Neural progenitor cell (in vitro differentiated cells): ENCODE measurements around the gene C16orf74. TPM values are rescaled to one million over a fixed set of nuclear protein-coding genes. Genes with fewer than 3 reads are reported as not detected.

Source experiments
- DNase-seq: peaks from one replicate; pipeline ENCODE4 v3.0.0-alpha.2; 2016; ENCODE audit warnings: low spot score
- H2AFZ ChIP-seq: fragments of 200-600 bp; sonication (generic); replicated peaks from 2 replicates; pipeline ENCODE4 v1.6.1; 2016; ENCODE audit warnings: antibody characterized with exemption
- H3F3A ChIP-seq: fragments of 200-600 bp; sonication (generic); 2 replicates; pipeline ENCODE4 v1.6.1; 2016; ENCODE audit warnings: antibody characterized with exemption, low read depth
- H3K27ac ChIP-seq: fragments of 200-600 bp; sonication (generic); 2 replicates; pipeline ENCODE4 v1.5.1; 2016; ENCODE audit warnings: mild to moderate bottlenecking
- H3K27me3 ChIP-seq: fragments of 200-600 bp; sonication (generic); 2 replicates; pipeline ENCODE4 v1.6.1; 2016; ENCODE audit warnings: mild to moderate bottlenecking, moderate library complexity
- H3K36me3 ChIP-seq: fragments of 200-600 bp; sonication (generic); 2 replicates; pipeline ENCODE4 v1.5.1; 2016
- H3K4me1 ChIP-seq: fragments of 200-600 bp; sonication (generic); 2 replicates; pipeline ENCODE4 v1.6.1; 2016; ENCODE audit warnings: mixed run types
- H3K4me2 ChIP-seq: fragments of 200-600 bp; sonication (generic); 2 replicates; pipeline ENCODE4 v1.6.1; 2016
- H3K4me3 ChIP-seq: fragments of 200-600 bp; sonication (generic); 2 replicates; pipeline ENCODE4 v1.5.1; 2016
- H3K79me2 ChIP-seq: fragments of 200-600 bp; sonication (generic); 2 replicates; pipeline ENCODE4 v1.6.1; 2016; ENCODE audit warnings: low read depth
- H3K9ac ChIP-seq: fragments of 200-600 bp; sonication (generic); 2 replicates; pipeline ENCODE4 v1.6.1; 2016
- H3K9me3 ChIP-seq: fragments of 200-600 bp; sonication (generic); 2 replicates; pipeline ENCODE4 v1.5.1; 2016; ENCODE audit warnings: low read depth
- H4K20me1 ChIP-seq: fragments of 200-600 bp; sonication (generic); 2 replicates; pipeline ENCODE4 v1.6.1; 2016; ENCODE audit warnings: low read depth
- H3K27ac Mint-ChIP-seq: 3 replicates; pipeline ENCODE4 v1.8.0; 2021; ENCODE audit warnings: mixed read lengths
- H3K27me3 Mint-ChIP-seq: 2 replicates; pipeline ENCODE4 v1.8.0; 2022; ENCODE audit warnings: low read depth, mild to moderate bottlenecking, inconsistent platforms, moderate library complexity, mixed read lengths; ENCODE audit not compliant: insufficient read depth
- H3K36me3 Mint-ChIP-seq: 3 replicates; pipeline ENCODE4 v1.8.0; 2021; ENCODE audit warnings: mixed read lengths
- H3K4me1 Mint-ChIP-seq: 3 replicates; pipeline ENCODE4 v1.8.0; 2021; ENCODE audit warnings: mixed read lengths
- H3K4me3 Mint-ChIP-seq: 3 replicates; pipeline ENCODE4 v1.8.0; 2021; ENCODE audit warnings: mild to moderate bottlenecking, moderate library complexity, mixed read lengths
- H3K9me3 Mint-ChIP-seq: 3 replicates; pipeline ENCODE4 v1.8.0; 2020; ENCODE audit warnings: mixed read lengths
- EZH2 ChIP-seq: fragments of 200-600 bp; sonication (generic); IDR thresholded peaks from 2 replicates; pipeline ENCODE4 v1.6.1; 2017; ENCODE audit warnings: antibody characterized with exemption, mild to moderate bottlenecking, moderate library complexity
- EZH2phosphoT487 ChIP-seq: fragments of 200-600 bp; sonication (generic); IDR thresholded peaks from 2 replicates; pipeline ENCODE4 v1.6.1; 2017; ENCODE audit warnings: antibody characterized with exemption
- total RNA-seq: library from RNA; depleted of rRNA; stranded (reverse); fragments of >200 nt; gene quantifications from 2 replicates; pipeline ENCODE4 v1.2.3, GENCODE V29; 2015; ENCODE audit warnings: low replicate concordance
- TF ChIP-seq, protein P1 (sequence below): fragments of 200-600 bp; sonication (generic); IDR thresholded peaks from 2 replicates; pipeline ENCODE4 v1.5.1; 2017; ENCODE audit warnings: antibody characterized with exemption, mild to moderate bottlenecking

The C16orf74 gene
- total RNA-seq, 1 donor from 2014 or later, result not detected

DNA sequence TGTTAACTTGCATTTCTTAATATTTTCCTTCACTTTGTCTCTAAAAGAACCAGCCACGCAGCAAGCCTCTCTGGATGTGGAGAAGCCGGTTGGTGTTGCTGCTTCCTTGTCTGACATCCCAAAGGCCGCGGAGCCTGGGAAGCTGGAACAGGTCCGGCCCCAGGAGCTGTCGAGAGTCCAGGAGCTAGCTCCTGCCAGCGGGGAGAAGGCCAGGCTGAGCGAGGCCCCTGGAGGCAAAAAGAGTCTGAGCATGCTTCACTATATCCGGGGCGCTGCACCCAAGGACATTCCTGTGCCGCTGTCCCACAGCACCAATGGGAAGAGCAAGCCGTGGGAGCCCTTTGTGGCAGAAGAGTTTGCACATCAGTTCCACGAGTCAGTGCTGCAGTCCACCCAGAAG is 85.0 kb downstream of the C16orf74 start:
- H3K4me1 Mint-ChIP-seq, result peaks cover 20% of the 10 kb centered on the region
- peaks cover 23% of the 10 kb centered on the region for H3F3A ChIP-seq
- H3K27ac Mint-ChIP-seq, result no peak overlapping the region
- no peaks in the 10 kb centered on the region for H3K36me3 ChIP-seq
- H3K79me2 ChIP-seq, result no peaks in the 10 kb centered on the region
- no peak overlapping the region for H3K4me3 ChIP-seq
- no peak overlapping the region for H2AFZ ChIP-seq
- peaks cover 17% of the 10 kb centered on the region for H3K27me3 Mint-ChIP-seq
- DNase-seq, result no peak
- no peak overlapping the region for H3K27ac ChIP-seq
- H3K4me2 ChIP-seq, result no peak overlapping the region
- TF ChIP-seq, protein P1, sequence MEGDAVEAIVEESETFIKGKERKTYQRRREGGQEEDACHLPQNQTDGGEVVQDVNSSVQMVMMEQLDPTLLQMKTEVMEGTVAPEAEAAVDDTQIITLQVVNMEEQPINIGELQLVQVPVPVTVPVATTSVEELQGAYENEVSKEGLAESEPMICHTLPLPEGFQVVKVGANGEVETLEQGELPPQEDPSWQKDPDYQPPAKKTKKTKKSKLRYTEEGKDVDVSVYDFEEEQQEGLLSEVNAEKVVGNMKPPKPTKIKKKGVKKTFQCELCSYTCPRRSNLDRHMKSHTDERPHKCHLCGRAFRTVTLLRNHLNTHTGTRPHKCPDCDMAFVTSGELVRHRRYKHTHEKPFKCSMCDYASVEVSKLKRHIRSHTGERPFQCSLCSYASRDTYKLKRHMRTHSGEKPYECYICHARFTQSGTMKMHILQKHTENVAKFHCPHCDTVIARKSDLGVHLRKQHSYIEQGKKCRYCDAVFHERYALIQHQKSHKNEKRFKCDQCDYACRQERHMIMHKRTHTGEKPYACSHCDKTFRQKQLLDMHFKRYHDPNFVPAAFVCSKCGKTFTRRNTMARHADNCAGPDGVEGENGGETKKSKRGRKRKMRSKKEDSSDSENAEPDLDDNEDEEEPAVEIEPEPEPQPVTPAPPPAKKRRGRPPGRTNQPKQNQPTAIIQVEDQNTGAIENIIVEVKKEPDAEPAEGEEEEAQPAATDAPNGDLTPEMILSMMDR, result no peak
- TF ChIP-seq EZH2, result no peak
- TF ChIP-seq EZH2phosphoT487, result no peak
- H3K27me3 ChIP-seq, result no peaks in the 10 kb centered on the region
- H3K36me3 Mint-ChIP-seq, result peaks cover 50% of the 10 kb centered on the region
- peaks cover 23% of the 10 kb centered on the region for H3K4me1 ChIP-seq
- H4K20me1 ChIP-seq, result peaks cover 14% of the 10 kb centered on the region
- no peak overlapping the region for H3K9ac ChIP-seq
- no peaks in the 10 kb centered on the region for H3K9me3 ChIP-seq
- no peak overlapping the region for H3K4me3 Mint-ChIP-seq
- no peaks in the 10 kb centered on the region for H3K9me3 Mint-ChIP-seq

DNA sequence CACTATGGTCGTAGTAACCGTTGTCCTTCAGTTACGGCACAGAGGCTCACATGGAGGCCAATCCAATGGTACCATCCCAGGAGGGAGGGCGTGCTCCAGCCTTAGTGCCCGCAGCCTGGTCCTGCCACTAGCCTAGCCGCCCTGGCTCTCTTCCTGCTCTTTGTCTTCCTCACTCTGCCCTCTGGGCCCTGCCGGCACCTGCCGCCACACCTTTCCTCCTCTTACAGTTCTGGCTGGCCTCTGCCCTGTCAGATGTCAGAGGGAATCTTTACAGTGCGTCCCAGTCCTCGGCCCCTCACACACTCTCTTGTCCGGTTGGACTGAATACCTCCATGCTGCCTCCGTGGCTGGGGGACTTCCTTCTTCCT is 85.5 kb downstream of the C16orf74 start:
- peaks cover 20% of the 10 kb centered on the region for H3F3A ChIP-seq
- no peaks in the 10 kb centered on the region for H3K27me3 ChIP-seq
- H3K36me3 Mint-ChIP-seq, result peaks cover 49% of the 10 kb centered on the region
- no peaks in the 10 kb centered on the region for H3K36me3 ChIP-seq
- peaks cover 15% of the 10 kb centered on the region for H3K27me3 Mint-ChIP-seq
- H3K9me3 ChIP-seq, result no peaks in the 10 kb centered on the region
- H3K4me2 ChIP-seq, result no peak overlapping the region
- DNase-seq, result no peak
- peaks cover 14% of the 10 kb centered on the region for H4K20me1 ChIP-seq
- H3K4me3 Mint-ChIP-seq, result no peak overlapping the region
- TF ChIP-seq EZH2phosphoT487, result no peak
- TF ChIP-seq EZH2, result no peak
- TF ChIP-seq, protein P1, result no peak
- H3K4me1 ChIP-seq, result peaks cover 24% of the 10 kb centered on the region
- peaks cover 23% of the 10 kb centered on the region for H3K4me1 Mint-ChIP-seq
- H3K4me3 ChIP-seq, result no peak overlapping the region
- H3K79me2 ChIP-seq, result no peaks in the 10 kb centered on the region
- no peak overlapping the region for H3K9ac ChIP-seq
- H2AFZ ChIP-seq, result no peak overlapping the region
- no peak overlapping the region for H3K27ac ChIP-seq
- no peaks in the 10 kb centered on the region for H3K9me3 Mint-ChIP-seq
- no peak overlapping the region for H3K27ac Mint-ChIP-seq

DNA sequence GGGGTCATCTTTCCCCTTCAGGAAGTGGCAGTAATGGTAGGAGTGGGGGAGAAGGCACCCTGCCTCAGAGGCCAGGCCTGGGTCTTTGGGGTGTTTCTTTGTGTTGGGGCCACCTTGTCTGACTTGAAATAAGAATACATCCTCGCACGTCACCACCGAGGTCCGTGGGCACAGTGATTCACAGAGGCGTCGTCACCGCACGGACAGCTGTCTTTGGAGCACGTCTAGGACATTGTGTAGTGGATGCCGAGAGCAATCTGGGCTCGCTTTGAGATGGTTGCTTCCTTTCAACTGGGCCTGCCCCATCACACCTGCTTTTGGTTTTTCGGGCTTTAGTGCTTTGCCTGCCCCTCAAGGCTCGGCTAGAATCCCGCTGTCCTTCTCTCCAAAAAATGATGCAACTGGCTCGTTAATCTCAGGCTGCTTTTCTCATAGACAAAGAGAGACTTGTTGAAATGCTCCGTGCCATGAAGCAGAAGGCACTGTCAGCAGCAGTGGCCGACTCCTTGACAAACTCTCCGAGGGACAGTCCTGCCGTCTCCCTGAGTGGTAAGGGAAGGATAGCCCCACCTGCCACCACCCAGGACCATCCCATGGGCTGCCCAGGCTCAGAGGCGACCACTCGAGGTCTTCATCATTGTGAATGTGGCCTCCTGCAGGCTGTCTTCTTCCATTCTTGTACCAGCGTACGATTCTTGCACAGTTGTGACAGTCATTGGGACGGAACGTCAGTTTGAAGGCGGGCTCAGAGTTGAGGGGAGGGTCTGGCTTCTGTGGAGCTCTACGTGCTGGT is 86.1 kb downstream of the C16orf74 start:
- no peak overlapping the region for H3K27ac ChIP-seq
- no peaks in the 10 kb centered on the region for H3K79me2 ChIP-seq
- H3K27me3 Mint-ChIP-seq, result peaks cover 15% of the 10 kb centered on the region
- H3K4me2 ChIP-seq, result no peak overlapping the region
- H3K9ac ChIP-seq, result no peak overlapping the region
- no peak for DNase-seq
- H3K4me1 ChIP-seq, result peaks cover 27% of the 10 kb centered on the region
- H3K27me3 ChIP-seq, result no peaks in the 10 kb centered on the region
- H4K20me1 ChIP-seq, result peaks cover 14% of the 10 kb centered on the region
- H3K4me1 Mint-ChIP-seq, result peaks cover 26% of the 10 kb centered on the region
- H3K27ac Mint-ChIP-seq, result no peak overlapping the region
- TF ChIP-seq EZH2phosphoT487 (no peak), EZH2 (no peak)
- TF ChIP-seq, protein P1, result no peak
- no peaks in the 10 kb centered on the region for H3K9me3 Mint-ChIP-seq
- H3K4me3 ChIP-seq, result no peak overlapping the region
- no peak overlapping the region for H3K4me3 Mint-ChIP-seq
- peaks cover 47% of the 10 kb centered on the region for H3K36me3 Mint-ChIP-seq
- H3F3A ChIP-seq, result peaks cover 23% of the 10 kb centered on the region
- no peaks in the 10 kb centered on the region for H3K9me3 ChIP-seq
- H3K36me3 ChIP-seq, result no peaks in the 10 kb centered on the region
- no peak overlapping the region for H2AFZ ChIP-seq
